ENCODE data around the gene LILRB2.
"Not testable (repeated sequence)": the region's sequence is repeated elsewhere in the genome, so short reads cannot be mapped to it uniquely, and the experiment has no call there.

LILRB2 gene

GRCh38 chr19:54281007-54281728 lies at the start of gene LILRB2:
TSS of gene LILRB2 (minus strand) at chr19:54281110. CDS start at chr19:54280496, 614 bp downstream.
- no peak within 1 kb of the TSS for H3K27ac ChIP-seq (ENCODE audit: low read length)
- no peaks in the 10 kb centered on the region for H3K36me3 ChIP-seq (ENCODE audit: control insufficient read depth in 1 of 2, insufficient read depth in 2 of 2, low read length in 2 of 2)
- H3K27me3 ChIP-seq (ENCODE audit: low read depth, low read length), result peaks cover 6% of the 10 kb centered on the region
- H3K9me3 ChIP-seq (ENCODE audit: control insufficient read depth in 1 of 2, low read length in 2 of 2), result no peaks in the 10 kb centered on the region
- H3K4me3 ChIP-seq (ENCODE audit: low read depth in 1 of 2, low read length in 2 of 2), result peak within 1 kb of the TSS in 1 of 2 donors; percentile 44
- H3K4me1 ChIP-seq (ENCODE audit: control insufficient read depth in 1 of 2, insufficient read depth in 2 of 2, low read length in 2 of 2), result no peaks in the 10 kb centered on the region

- Histone ChIP-seq H3K36me3 (ENCODE audit: control insufficient read depth in 1 of 2, insufficient read depth in 2 of 2, low read length in 2 of 2) (no peaks in the 10 kb centered on the region), H3K4me3 (ENCODE audit: low read depth in 1 of 2, low read length in 2 of 2) (no peak overlapping the region), H3K9me3 (ENCODE audit: control insufficient read depth in 1 of 2, low read length in 2 of 2) (no peaks in the 10 kb centered on the region), H3K27ac (ENCODE audit: low read length) (no peak overlapping the region), H3K27me3 (ENCODE audit: low read depth, low read length) (no peaks in the 10 kb centered on the region), H3K4me1 (ENCODE audit: control insufficient read depth in 1 of 2, insufficient read depth in 2 of 2, low read length in 2 of 2) (no peaks in the 10 kb centered on the region)
These were observed 48.7 kb upstream of the LILRB2 start for GRCh38 chr19:54329476-54330165.

GRCh38 chr19:54328781-54329180 lies 47.9 kb upstream of the LILRB2 start:
- H3K27me3 ChIP-seq (ENCODE audit: low read depth, low read length); H3K36me3 ChIP-seq (ENCODE audit: control insufficient read depth in 1 of 2, insufficient read depth in 2 of 2, low read length in 2 of 2); H3K9me3 ChIP-seq (ENCODE audit: control insufficient read depth in 1 of 2, low read length in 2 of 2); H3K4me3 ChIP-seq (ENCODE audit: low read depth in 1 of 2, low read length in 2 of 2); H3K4me1 ChIP-seq (ENCODE audit: control insufficient read depth in 1 of 2, insufficient read depth in 2 of 2, low read length in 2 of 2); H3K27ac ChIP-seq (ENCODE audit: low read length): not testable (repeated sequence)

- Histone ChIP-seq H3K36me3 (ENCODE audit: control insufficient read depth in 1 of 2, insufficient read depth in 2 of 2, low read length in 2 of 2) (no peaks in the 10 kb centered on the region), H3K27me3 (ENCODE audit: low read depth, low read length) (no peaks in the 10 kb centered on the region), H3K27ac (ENCODE audit: low read length) (no peak overlapping the region), H3K4me1 (ENCODE audit: control insufficient read depth in 1 of 2, insufficient read depth in 2 of 2, low read length in 2 of 2) (no peaks in the 10 kb centered on the region), H3K4me3 (ENCODE audit: low read depth in 1 of 2, low read length in 2 of 2) (no peak overlapping the region), H3K9me3 (ENCODE audit: control insufficient read depth in 1 of 2, low read length in 2 of 2) (no peaks in the 10 kb centered on the region)
These were observed 44.7 kb upstream of the LILRB2 start for GRCh38 chr19:54325631-54326030.

GRCh38 chr19:54325194-54325621 lies 44.3 kb upstream of the LILRB2 start:
- no peaks in the 10 kb centered on the region for H3K27me3 ChIP-seq (ENCODE audit: low read depth, low read length)
- H3K27ac ChIP-seq (ENCODE audit: low read length), result no peak overlapping the region
- H3K36me3 ChIP-seq (ENCODE audit: control insufficient read depth in 1 of 2, insufficient read depth in 2 of 2, low read length in 2 of 2), result no peaks in the 10 kb centered on the region

GRCh38 chr19:54324071-54324470 lies 43.2 kb upstream of the LILRB2 start:
- H3K4me1 ChIP-seq (ENCODE audit: control insufficient read depth in 1 of 2, insufficient read depth in 2 of 2, low read length in 2 of 2), result no peaks in the 10 kb centered on the region
- no peak overlapping the region for H3K4me3 ChIP-seq (ENCODE audit: low read depth in 1 of 2, low read length in 2 of 2)
- no peaks in the 10 kb centered on the region for H3K27me3 ChIP-seq (ENCODE audit: low read depth, low read length)
- no peaks in the 10 kb centered on the region for H3K36me3 ChIP-seq (ENCODE audit: control insufficient read depth in 1 of 2, insufficient read depth in 2 of 2, low read length in 2 of 2)
- no peak overlapping the region for H3K27ac ChIP-seq (ENCODE audit: low read length)
- no peaks in the 10 kb centered on the region for H3K9me3 ChIP-seq (ENCODE audit: control insufficient read depth in 1 of 2, low read length in 2 of 2)

More at GRCh38 chr19:54325194-54325621, 44.3 kb upstream of the LILRB2 start:
- H3K4me1 ChIP-seq (ENCODE audit: control insufficient read depth in 1 of 2, insufficient read depth in 2 of 2, low read length in 2 of 2), result no peaks in the 10 kb centered on the region
- H3K4me3 ChIP-seq (ENCODE audit: low read depth in 1 of 2, low read length in 2 of 2), result no peak overlapping the region
- no peaks in the 10 kb centered on the region for H3K9me3 ChIP-seq (ENCODE audit: control insufficient read depth in 1 of 2, low read length in 2 of 2)

- H3K4me3 ChIP-seq (ENCODE audit: low read depth in 1 of 2, low read length in 2 of 2); H3K27me3 ChIP-seq (ENCODE audit: low read depth, low read length): not testable (repeated sequence)
These were observed 42.0 kb upstream of the LILRB2 start for GRCh38 chr19:54322934-54323333.

GRCh38 chr19:54322295-54322694 lies 41.4 kb upstream of the LILRB2 start:
- not testable (repeated sequence) for H3K27me3 ChIP-seq (ENCODE audit: low read depth, low read length); H3K27ac ChIP-seq (ENCODE audit: low read length); H3K4me1 ChIP-seq (ENCODE audit: control insufficient read depth in 1 of 2, insufficient read depth in 2 of 2, low read length in 2 of 2); H3K9me3 ChIP-seq (ENCODE audit: control insufficient read depth in 1 of 2, low read length in 2 of 2); H3K36me3 ChIP-seq (ENCODE audit: control insufficient read depth in 1 of 2, insufficient read depth in 2 of 2, low read length in 2 of 2); H3K4me3 ChIP-seq (ENCODE audit: low read depth in 1 of 2, low read length in 2 of 2)

More at GRCh38 chr19:54322934-54323333, 42.0 kb upstream of the LILRB2 start:
- not testable (repeated sequence) for H3K27ac ChIP-seq (ENCODE audit: low read length); H3K4me1 ChIP-seq (ENCODE audit: control insufficient read depth in 1 of 2, insufficient read depth in 2 of 2, low read length in 2 of 2); H3K36me3 ChIP-seq (ENCODE audit: control insufficient read depth in 1 of 2, insufficient read depth in 2 of 2, low read length in 2 of 2); H3K9me3 ChIP-seq (ENCODE audit: control insufficient read depth in 1 of 2, low read length in 2 of 2)

GRCh38 chr19:54319892-54320670 lies 39.2 kb upstream of the LILRB2 start:
- Histone ChIP-seq H3K27ac (ENCODE audit: low read length) (no peak overlapping the region), H3K4me3 (ENCODE audit: low read depth in 1 of 2, low read length in 2 of 2) (no peak overlapping the region), H3K27me3 (ENCODE audit: low read depth, low read length) (no peaks in the 10 kb centered on the region), H3K9me3 (ENCODE audit: control insufficient read depth in 1 of 2, low read length in 2 of 2) (no peaks in the 10 kb centered on the region), H3K4me1 (ENCODE audit: control insufficient read depth in 1 of 2, insufficient read depth in 2 of 2, low read length in 2 of 2) (no peaks in the 10 kb centered on the region), H3K36me3 (ENCODE audit: control insufficient read depth in 1 of 2, insufficient read depth in 2 of 2, low read length in 2 of 2) (no peaks in the 10 kb centered on the region)

- no peaks in the 10 kb centered on the region for H3K27me3 ChIP-seq (ENCODE audit: low read depth, low read length)
- no peak overlapping the region for H3K4me3 ChIP-seq (ENCODE audit: low read depth in 1 of 2, low read length in 2 of 2)
- no peak overlapping the region for H3K27ac ChIP-seq (ENCODE audit: low read length)
- H3K4me1 ChIP-seq (ENCODE audit: control insufficient read depth in 1 of 2, insufficient read depth in 2 of 2, low read length in 2 of 2), result no peaks in the 10 kb centered on the region
- no peaks in the 10 kb centered on the region for H3K36me3 ChIP-seq (ENCODE audit: control insufficient read depth in 1 of 2, insufficient read depth in 2 of 2, low read length in 2 of 2)
- no peaks in the 10 kb centered on the region for H3K9me3 ChIP-seq (ENCODE audit: control insufficient read depth in 1 of 2, low read length in 2 of 2)
These were observed 38.1 kb upstream of the LILRB2 start for GRCh38 chr19:54319049-54319448.

- H3K4me3 ChIP-seq (ENCODE audit: low read depth in 1 of 2, low read length in 2 of 2), result no peak overlapping the region
- H3K27ac ChIP-seq (ENCODE audit: low read length), result no peak overlapping the region
- H3K9me3 ChIP-seq (ENCODE audit: control insufficient read depth in 1 of 2, low read length in 2 of 2), result no peaks in the 10 kb centered on the region
- H3K27me3 ChIP-seq (ENCODE audit: low read depth, low read length), result no peaks in the 10 kb centered on the region
- H3K4me1 ChIP-seq (ENCODE audit: control insufficient read depth in 1 of 2, insufficient read depth in 2 of 2, low read length in 2 of 2), result no peaks in the 10 kb centered on the region
- H3K36me3 ChIP-seq (ENCODE audit: control insufficient read depth in 1 of 2, insufficient read depth in 2 of 2, low read length in 2 of 2), result no peaks in the 10 kb centered on the region
These were observed 37.0 kb upstream of the LILRB2 start for GRCh38 chr19:54317965-54318240.

Data from muscle layer of duodenum (tissue), 2 donors.